Activated CD8-positive, alpha-beta memory T cell treated with anti-CD3 and anti-CD28 coated beads for 24 hours (primary cell): ENCODE measurements around the gene GPAT3.
"Not testable (repeated sequence)": the region's sequence is repeated elsewhere in the genome, so short reads cannot be mapped to it uniquely, and the experiment has no call there.

Experiments used
- DNase-seq: peaks from one replicate; pipeline ENCODE4 v3.0.0-alpha.2; 2020

The GPAT3 gene

GRCh38 chr4:83605744-83606172, 69.8 kb downstream of the GPAT3 start:
- DNase-seq: no peak

- DNase-seq: no peak
These were observed 70.6 kb downstream of the GPAT3 start for GRCh38 chr4:83606460-83606859.

- DNase-seq: no peak
These were observed 71.0 kb downstream of the GPAT3 start for GRCh38 chr4:83606898-83607297.

GRCh38 chr4:83609365-83609764, 73.5 kb downstream of the GPAT3 start:
- DNase-seq: no peak

GRCh38 chr4:83610729-83611128, 74.8 kb downstream of the GPAT3 start:
- DNase-seq: no peak

- no peak for DNase-seq
These were observed 77.1 kb downstream of the GPAT3 start for GRCh38 chr4:83613023-83613422.

- DNase-seq: no peak
These were observed 78.1 kb downstream of the GPAT3 start for GRCh38 chr4:83613994-83614393.

- DNase-seq: no peak
These were observed 80.3 kb downstream of the GPAT3 start for GRCh38 chr4:83616252-83616651.

GRCh38 chr4:83617371-83618035, 81.6 kb downstream of the GPAT3 start:
- no peak for DNase-seq

- DNase-seq: no peak
These were observed 82.5 kb downstream of the GPAT3 start for GRCh38 chr4:83618431-83618830.

- DNase-seq: no peak
These were observed 83.2 kb downstream of the GPAT3 start for GRCh38 chr4:83618991-83619645.

- DNase-seq: not testable (repeated sequence)
These were observed 86.2 kb downstream of the GPAT3 start for GRCh38 chr4:83622127-83622526.

- DNase-seq: no peak
These were observed 89.9 kb downstream of the GPAT3 start for GRCh38 chr4:83625821-83626220.

GRCh38 chr4:83626245-83626836, 90.4 kb downstream of the GPAT3 start:
- DNase-seq: no peak

GRCh38 chr4:83629945-83630721, 94.2 kb downstream of the GPAT3 start:
- DNase-seq: no peak

- no peak for DNase-seq
These were observed 95.2 kb downstream of the GPAT3 start for GRCh38 chr4:83631066-83631465.

- no peak for DNase-seq
These were observed 101.0 kb downstream of the GPAT3 start for GRCh38 chr4:83636930-83637329.

GRCh38 chr4:83639849-83640493, 104.1 kb downstream of the GPAT3 start:
- DNase-seq: no peak

- no peak for DNase-seq
These were observed 107.1 kb downstream of the GPAT3 start for GRCh38 chr4:83643036-83643435.

GRCh38 chr4:83644677-83645659, 109.1 kb downstream of the GPAT3 start:
- no peak for DNase-seq

- no peak for DNase-seq
These were observed 110.8 kb downstream of the GPAT3 start for GRCh38 chr4:83646538-83647239.
